ENCODE results near the gene SPRY4.

SPRY4 gene

GRCh38 chr5:142360051-142360498, 35.3 kb upstream of the SPRY4 start:
- no peak overlapping the region for H3K4me3 ChIP-seq (ENCODE audit: low read depth, low read length)
- TF ChIP-seq CTCF (IDR thresholded peaks at IDR 0.05; ENCODE audit: low read depth, low read length): no peak

- no peak for TF ChIP-seq CTCF (IDR thresholded peaks at IDR 0.05; ENCODE audit: low read depth, low read length)
- H3K4me3 ChIP-seq (ENCODE audit: low read depth, low read length): no peak overlapping the region
These were observed 33.8 kb upstream of the SPRY4 start for GRCh38 chr5:142358648-142359047.

- TF ChIP-seq CTCF (IDR thresholded peaks at IDR 0.05; ENCODE audit: low read depth, low read length): no peak
- no peak overlapping the region for H3K4me3 ChIP-seq (ENCODE audit: low read depth, low read length)
These were observed 33.3 kb upstream of the SPRY4 start for GRCh38 chr5:142358121-142358520.

GRCh38 chr5:142357469-142358090, 32.8 kb upstream of the SPRY4 start:
- TF ChIP-seq CTCF (IDR thresholded peaks at IDR 0.05; ENCODE audit: low read depth, low read length): no peak
- peak overlapping the region; percentile 60 for H3K4me3 ChIP-seq (ENCODE audit: low read depth, low read length)

- peak overlapping the region; percentile 60 for H3K4me3 ChIP-seq (ENCODE audit: low read depth, low read length)
- TF ChIP-seq CTCF (IDR thresholded peaks at IDR 0.05; ENCODE audit: low read depth, low read length): no peak
These were observed 32.1 kb upstream of the SPRY4 start for GRCh38 chr5:142356716-142357468.

GRCh38 chr5:142356349-142356715, 31.5 kb upstream of the SPRY4 start:
- no peak for TF ChIP-seq CTCF (IDR thresholded peaks at IDR 0.05; ENCODE audit: low read depth, low read length)
- H3K4me3 ChIP-seq (ENCODE audit: low read depth, low read length): peak overlapping the region; percentile 60

- no peak overlapping the region for H3K4me3 ChIP-seq (ENCODE audit: low read depth, low read length)
- no peak for TF ChIP-seq CTCF (IDR thresholded peaks at IDR 0.05; ENCODE audit: low read depth, low read length)
These were observed 28.3 kb upstream of the SPRY4 start for GRCh38 chr5:142353071-142353472.

Data from WI38 (cell line).